C4-2B (cell line): ENCODE measurements around the gene TRIP6.

Experiments used
- H3K27ac ChIP-seq: fragments of 450-650 bp; 2 replicates; pipeline ENCODE4 v1.5.1; 2017
- CTCF ChIP-seq: fragments of 450-650 bp; conservative IDR thresholded peaks from 2 replicates; pipeline ENCODE4 v1.5.1; 2017; ENCODE audit warnings: mild to moderate bottlenecking
- ZFX ChIP-seq: fragments of 450-650 bp; IDR thresholded peaks from 2 replicates; pipeline ENCODE4 v1.6.1; 2017

The TRIP6 gene

DNA sequence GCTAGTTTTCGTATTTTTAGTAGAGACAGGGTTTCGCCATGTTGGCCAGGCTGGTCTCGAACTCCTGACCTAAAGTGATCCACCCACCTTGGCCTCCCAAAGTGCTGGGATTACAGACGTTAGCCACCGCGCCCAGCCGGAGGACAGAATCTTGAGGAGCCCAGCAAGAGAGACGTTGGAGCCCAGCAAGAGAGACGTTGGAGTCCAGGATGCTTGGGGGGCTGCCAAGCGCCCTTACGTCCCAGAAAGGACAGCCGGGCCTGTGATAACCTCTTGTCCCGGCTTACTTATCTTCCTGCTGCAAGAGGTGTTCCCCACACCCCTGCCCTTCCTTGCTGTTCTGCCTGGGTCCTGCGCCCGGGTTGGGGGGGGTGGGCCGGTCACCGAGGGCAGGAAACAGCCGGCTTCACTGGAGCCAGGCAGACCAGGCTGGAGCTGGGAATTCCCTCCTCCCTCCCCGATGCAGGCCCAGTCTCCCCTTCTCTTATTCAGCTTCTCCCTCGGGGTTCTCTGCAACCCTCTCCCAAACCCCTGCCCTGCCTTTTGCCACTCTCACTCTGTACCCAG lies 38.0 kb upstream of the TRIP6 start:
- no peak overlapping the region for H3K27ac ChIP-seq
- TF ChIP-seq CTCF = no peak
- TF ChIP-seq ZFX = no peak

DNA sequence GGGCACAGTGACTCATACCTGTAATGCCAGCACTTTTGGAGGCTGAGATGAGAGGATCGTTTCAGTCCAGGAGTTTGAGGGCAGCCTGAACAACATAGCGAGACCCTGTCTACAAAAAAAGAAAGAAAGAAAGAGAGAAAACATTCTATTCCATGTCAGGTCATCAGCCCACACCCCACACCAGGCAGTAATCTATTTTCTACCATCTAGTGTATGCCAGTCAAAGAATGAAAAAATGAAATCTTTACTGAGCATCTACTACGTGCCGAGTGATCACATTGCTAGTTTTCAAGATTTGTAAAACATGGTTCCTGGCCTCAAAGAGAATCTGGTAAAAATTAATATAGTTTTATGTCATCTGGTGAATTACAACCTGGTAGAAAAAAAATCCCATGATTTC lies 36.8 kb upstream of the TRIP6 start:
- H3K27ac ChIP-seq = no peak overlapping the region

DNA sequence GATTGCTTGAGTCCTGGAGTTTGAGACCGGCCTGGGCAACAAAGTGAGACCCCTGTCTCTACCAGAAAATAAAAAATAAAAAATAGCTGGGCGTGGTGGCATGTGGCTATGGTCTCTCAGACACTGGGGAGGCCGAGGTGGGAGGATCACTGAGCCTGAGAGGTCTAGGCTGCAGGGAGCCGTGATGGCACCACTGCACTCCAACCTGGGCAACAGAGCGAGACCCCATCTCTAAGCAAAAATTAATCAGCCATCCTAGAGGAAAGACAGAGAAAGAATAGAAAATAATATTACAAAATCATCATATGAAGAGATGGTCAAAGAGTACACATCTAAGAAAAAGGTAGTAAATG lies 34.9 kb upstream of the TRIP6 start:
- no peak overlapping the region for H3K27ac ChIP-seq
- TF ChIP-seq CTCF (no peak), ZFX (no peak)

More for the DNA sequence above, 36.8 kb upstream of the TRIP6 start:
- TF ChIP-seq ZFX = no peak
- TF ChIP-seq CTCF = no peak

DNA sequence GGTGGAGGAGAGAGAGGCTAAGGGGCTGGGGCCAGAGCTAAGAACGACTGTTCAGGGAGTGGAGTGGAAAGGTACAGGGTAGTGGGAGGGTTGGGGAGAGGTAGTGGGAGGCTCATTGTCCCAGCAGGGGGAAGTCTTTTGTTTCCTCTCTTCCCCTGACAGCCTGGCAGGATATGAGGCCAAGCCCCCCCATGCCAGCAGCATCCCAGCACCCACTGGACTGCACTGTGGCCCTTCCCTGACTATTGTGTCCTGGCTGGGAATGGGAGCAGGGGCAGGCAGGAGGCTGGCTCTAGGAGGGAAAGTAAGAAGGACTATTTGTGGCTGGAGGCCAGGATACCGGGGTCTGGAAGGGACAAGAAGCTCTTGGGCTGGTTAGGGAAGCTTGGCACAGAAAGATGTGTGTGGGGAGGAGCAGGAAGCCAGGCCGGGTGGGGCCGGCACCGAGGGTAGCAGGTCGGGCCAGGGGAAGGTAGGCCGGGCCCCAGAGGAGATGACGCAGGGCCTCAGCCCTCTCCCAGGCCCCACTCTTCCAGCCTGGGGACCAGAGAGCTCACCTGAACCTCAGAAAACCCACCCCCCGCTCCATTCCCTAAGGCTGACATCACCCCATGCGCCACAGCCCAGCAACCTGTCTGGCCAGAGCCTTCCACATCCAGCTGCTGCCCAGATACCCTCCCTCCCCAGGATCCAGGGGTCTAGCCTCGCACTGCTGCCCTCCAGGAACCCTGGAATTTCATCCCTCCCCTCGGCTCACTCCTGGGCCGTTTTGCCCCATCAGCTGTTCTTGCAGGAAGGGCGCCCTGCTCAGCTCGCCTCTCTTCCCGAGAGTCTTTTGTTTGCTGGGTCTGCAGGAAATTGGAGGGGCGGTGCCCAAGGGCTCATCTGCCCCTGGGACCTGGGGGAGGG lies 31.0 kb upstream of the TRIP6 start:
- no peak overlapping the region for H3K27ac ChIP-seq
- TF ChIP-seq CTCF = no peak
- no peak for TF ChIP-seq ZFX

GRCh38 chr7:100836812-100837098 lies 30.4 kb upstream of the TRIP6 start:
- H3K27ac ChIP-seq = no peak overlapping the region
- TF ChIP-seq CTCF (no peak), ZFX (no peak)

DNA sequence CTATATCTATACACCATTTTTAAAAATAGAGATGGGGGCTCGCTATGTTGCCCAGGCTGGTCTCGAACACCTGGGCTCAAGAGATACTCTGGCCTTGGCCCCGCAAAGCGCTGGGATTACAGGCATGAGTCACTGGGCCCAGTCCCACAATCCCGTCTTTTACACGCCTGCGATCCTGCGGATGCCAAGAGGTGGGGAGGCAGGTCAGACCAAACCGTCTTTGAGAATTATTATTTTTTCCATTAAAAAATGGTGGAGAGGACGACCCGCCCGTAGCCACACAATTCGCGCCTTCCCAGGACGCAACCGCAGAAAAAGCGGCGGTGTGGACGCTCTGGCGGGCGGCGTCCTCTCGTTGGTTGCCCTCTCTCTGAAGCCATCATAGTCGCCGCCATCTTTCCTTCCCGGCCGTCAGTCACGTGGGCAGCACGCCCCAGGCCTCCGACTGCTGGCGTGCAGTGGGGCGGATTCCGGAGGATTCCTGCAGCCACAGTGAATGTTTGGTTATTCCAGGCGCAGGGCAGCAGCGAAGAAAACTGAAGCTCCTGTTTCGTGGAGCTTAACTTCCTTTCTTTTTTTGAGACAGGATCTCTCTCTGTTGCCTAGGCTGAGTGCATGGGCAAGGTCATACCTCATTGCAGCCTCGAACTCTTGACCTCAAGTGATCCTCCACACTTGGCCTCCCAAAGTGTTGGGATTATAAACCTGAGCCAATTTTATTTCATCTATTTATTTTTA lies 29.9 kb upstream of the TRIP6 start:
- no peak for TF ChIP-seq CTCF
- TF ChIP-seq ZFX = no peak
- H3K27ac ChIP-seq = no peak overlapping the region

DNA sequence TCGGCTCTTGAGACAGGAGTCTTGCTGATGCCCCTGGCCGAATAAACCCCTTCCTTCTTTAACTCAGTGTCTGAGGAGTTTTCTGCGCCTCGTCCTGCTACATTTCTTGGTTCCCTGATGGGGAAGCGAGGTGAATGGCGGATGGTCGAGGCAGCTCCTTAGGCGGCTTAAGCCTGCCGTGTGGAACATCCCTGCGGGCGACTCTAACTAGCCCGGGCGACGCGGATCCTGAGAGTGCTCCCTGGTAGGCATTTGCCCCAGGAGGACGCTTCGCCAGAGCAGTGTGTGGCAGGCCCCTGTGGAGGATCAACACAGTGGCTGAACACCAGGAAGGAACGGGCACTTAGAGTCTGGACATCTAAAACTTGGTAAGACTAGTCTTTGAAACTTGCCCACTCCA lies 27.8 kb upstream of the TRIP6 start:
- no peak for TF ChIP-seq ZFX
- TF ChIP-seq CTCF = no peak

More for the DNA sequence above, 27.8 kb upstream of the TRIP6 start:
- no peak overlapping the region for H3K27ac ChIP-seq
